Loucy (cell line): Measurements from ENCODE around the gene RHBDF2.

Experiments used
- H2AFZ ChIP-seq: fragments of 200-600 bp; sonication (generic); 2 replicates; pipeline ENCODE4 v1.6.0; 2016; ENCODE audit warnings: antibody characterized with exemption, mild to moderate bottlenecking, low read length, moderate library complexity
- H3F3A ChIP-seq: fragments of 200-600 bp; 2 replicates; pipeline ENCODE4 v1.6.0; 2016; ENCODE audit warnings: antibody characterized with exemption, low read depth, mild to moderate bottlenecking
- H3K27me3 ChIP-seq: fragments of 200-600 bp; sonication (generic); 2 replicates; pipeline ENCODE4 v1.6.1; 2014; ENCODE audit warnings: low read length, mild to moderate bottlenecking; ENCODE audit not compliant: insufficient read depth, poor library complexity, severe bottlenecking
- H3K36me3 ChIP-seq: fragments of 200-600 bp; sonication (generic); 2 replicates; pipeline ENCODE4 v1.6.1; 2016; ENCODE audit warnings: low read length; ENCODE audit not compliant: insufficient read depth
- H3K4me1 ChIP-seq: fragments of 200-600 bp; sonication (generic); 2 replicates; pipeline ENCODE4 v1.5.1; 2014; ENCODE audit warnings: low read length, mild to moderate bottlenecking; ENCODE audit not compliant: insufficient read depth, poor library complexity, severe bottlenecking
- H3K4me2 ChIP-seq: fragments of 200-600 bp; sonication (generic); 2 replicates; pipeline ENCODE4 v1.6.0; 2014; ENCODE audit warnings: antibody characterized with exemption, low read length, low read depth, mild to moderate bottlenecking; ENCODE audit not compliant: poor library complexity, severe bottlenecking
- H3K4me3 ChIP-seq: fragments of 200-600 bp; sonication (generic); 2 replicates; pipeline ENCODE4 v1.5.1; 2014; ENCODE audit warnings: low read length, mild to moderate bottlenecking, mixed read lengths; ENCODE audit not compliant: poor library complexity, severe bottlenecking
- H3K79me2 ChIP-seq: fragments of 200-600 bp; sonication (generic); 2 replicates; pipeline ENCODE4 v1.6.1; 2014; ENCODE audit warnings: low read length; ENCODE audit not compliant: insufficient read depth
- H3K9ac ChIP-seq: fragments of 200-600 bp; sonication (generic); 2 replicates; pipeline ENCODE4 v1.6.0; 2014; ENCODE audit warnings: mild to moderate bottlenecking, low read depth, low read length, moderate library complexity; ENCODE audit not compliant: poor library complexity, severe bottlenecking
- H3K9me2 ChIP-seq: fragments of 200-600 bp; sonication (generic); replicated peaks from 2 replicates; pipeline ENCODE4 v1.6.1; 2016; ENCODE audit warnings: low read depth, low read length, mixed read lengths
- H3K9me3 ChIP-seq: fragments of 200-600 bp; sonication (generic); 2 replicates; pipeline ENCODE4 v1.6.1; 2014; ENCODE audit warnings: mild to moderate bottlenecking, antibody characterized with exemption, low read length, low read depth; ENCODE audit not compliant: insufficient read depth
- H4K20me1 ChIP-seq: fragments of 200-600 bp; sonication (generic); 2 replicates; pipeline ENCODE4 v1.6.0; 2014; ENCODE audit warnings: antibody characterized with exemption, low read length, mild to moderate bottlenecking; ENCODE audit not compliant: insufficient read depth, poor library complexity, severe bottlenecking
- CTCF ChIP-seq: fragments of 200-600 bp; sonication (generic); conservative IDR thresholded peaks from 2 replicates; pipeline ENCODE4 v1.5.1; 2014; ENCODE audit warnings: mild to moderate bottlenecking, antibody characterized with exemption, low read length
- EZH2phosphoT487 ChIP-seq: fragments of 200-600 bp; IDR thresholded peaks from 2 replicates; pipeline ENCODE4 v1.6.1; 2018; ENCODE audit warnings: antibody characterized with exemption, mild to moderate bottlenecking, moderate library complexity, borderline replicate concordance

Gene RHBDF2

GRCh38 chr17:76434870-76435269, 66.4 kb downstream of the RHBDF2 start:
- TF ChIP-seq CTCF, result no peak
- no peak for TF ChIP-seq EZH2phosphoT487
- H3K4me2 ChIP-seq, result no peak overlapping the region
- H3K27me3 ChIP-seq, result no peaks in the 10 kb centered on the region
- no peak overlapping the region for H3K9ac ChIP-seq
- H3K36me3 ChIP-seq, result peaks cover 5% of the 10 kb centered on the region; the same call in 1 of the 2 replicates
- H3K79me2 ChIP-seq, result peaks cover 94% of the 10 kb centered on the region
- no peak overlapping the region for H2AFZ ChIP-seq
- H3K4me3 ChIP-seq, result no peak overlapping the region
- H3K4me1 ChIP-seq, result peaks cover 17% of the 10 kb centered on the region
- H3K9me2 ChIP-seq, result no peaks in the 10 kb centered on the region
- H3K9me3 ChIP-seq, result no peaks in the 10 kb centered on the region
- H3F3A ChIP-seq, result no peaks in the 10 kb centered on the region
- H4K20me1 ChIP-seq, result peaks cover 29% of the 10 kb centered on the region

GRCh38 chr17:76433693-76434092, 67.5 kb downstream of the RHBDF2 start:
- no peak for TF ChIP-seq EZH2phosphoT487
- no peak for TF ChIP-seq CTCF
- Histone ChIP-seq H3K9me2 (no peaks in the 10 kb centered on the region), H2AFZ (no peak overlapping the region), H3K4me1 (peaks cover 6% of the 10 kb centered on the region), H3K36me3 (peaks cover 8% of the 10 kb centered on the region; the same call in 1 of the 2 replicates), H3K4me2 (no peak overlapping the region), H3K9me3 (no peaks in the 10 kb centered on the region), H3K9ac (no peak overlapping the region), H4K20me1 (peaks cover 28% of the 10 kb centered on the region), H3K79me2 (peaks cover 87% of the 10 kb centered on the region), H3K4me3 (no peak overlapping the region), H3F3A (no peaks in the 10 kb centered on the region), H3K27me3 (no peaks in the 10 kb centered on the region)

- no peak overlapping the region for H3K9ac ChIP-seq
- H3K79me2 ChIP-seq, result peaks cover 87% of the 10 kb centered on the region
- no peaks in the 10 kb centered on the region for H3K27me3 ChIP-seq
- no peak overlapping the region for H3K4me2 ChIP-seq
- no peaks in the 10 kb centered on the region for H3F3A ChIP-seq
- H4K20me1 ChIP-seq, result peaks cover 28% of the 10 kb centered on the region
- H3K9me2 ChIP-seq, result no peaks in the 10 kb centered on the region
- peaks cover 6% of the 10 kb centered on the region for H3K4me1 ChIP-seq
- H3K4me3 ChIP-seq, result no peak overlapping the region
- no peak for TF ChIP-seq EZH2phosphoT487
- TF ChIP-seq CTCF, result peak; percentile 71
- H3K36me3 ChIP-seq, result peaks cover 8% of the 10 kb centered on the region; the same call in 1 of the 2 replicates
- no peak overlapping the region for H2AFZ ChIP-seq
- no peaks in the 10 kb centered on the region for H3K9me3 ChIP-seq
These were observed 68.4 kb downstream of the RHBDF2 start for GRCh38 chr17:76432712-76433336.
